IPS-18a (cell line): ENCODE data around the gene LRIT2.

ENCODE experiments used
- H3K27ac ChIP-seq: one replicate; pipeline ENCODE4 v1.5.1; 2013; ENCODE audit warnings: low read length
- H3K27me3 ChIP-seq: one replicate; pipeline ENCODE4 v1.6.1; 2013; ENCODE audit warnings: mild to moderate bottlenecking, low read length; ENCODE audit not compliant: control insufficient read depth, insufficient read depth
- H3K36me3 ChIP-seq: one replicate; pipeline ENCODE4 v1.6.1; 2013; ENCODE audit warnings: low read depth, low read length; ENCODE audit not compliant: control insufficient read depth
- H3K4me1 ChIP-seq: one replicate; pipeline ENCODE4 v1.6.1; 2013; ENCODE audit warnings: low read depth, low read length; ENCODE audit not compliant: control insufficient read depth
- H3K4me3 ChIP-seq: one replicate; pipeline ENCODE4 v1.5.1; 2013; ENCODE audit warnings: low read length
- H3K9ac ChIP-seq: one replicate; pipeline ENCODE4 v1.6.1; 2013; ENCODE audit warnings: mild to moderate bottlenecking, low read length, moderate library complexity
- H3K9me3 ChIP-seq: one replicate; pipeline ENCODE4 v1.6.1; 2013; ENCODE audit warnings: low read depth, low read length; ENCODE audit not compliant: control insufficient read depth

Gene LRIT2

GRCh38 chr10:84258034-84258695, 32.8 kb upstream of the LRIT2 start:
- Histone ChIP-seq H3K9ac (no peak overlapping the region), H3K4me1 (no peaks in the 10 kb centered on the region), H3K27me3 (peaks cover 11% of the 10 kb centered on the region), H3K4me3 (no peak overlapping the region), H3K27ac (no peak overlapping the region), H3K9me3 (no peaks in the 10 kb centered on the region), H3K36me3 (no peaks in the 10 kb centered on the region)

DNA sequence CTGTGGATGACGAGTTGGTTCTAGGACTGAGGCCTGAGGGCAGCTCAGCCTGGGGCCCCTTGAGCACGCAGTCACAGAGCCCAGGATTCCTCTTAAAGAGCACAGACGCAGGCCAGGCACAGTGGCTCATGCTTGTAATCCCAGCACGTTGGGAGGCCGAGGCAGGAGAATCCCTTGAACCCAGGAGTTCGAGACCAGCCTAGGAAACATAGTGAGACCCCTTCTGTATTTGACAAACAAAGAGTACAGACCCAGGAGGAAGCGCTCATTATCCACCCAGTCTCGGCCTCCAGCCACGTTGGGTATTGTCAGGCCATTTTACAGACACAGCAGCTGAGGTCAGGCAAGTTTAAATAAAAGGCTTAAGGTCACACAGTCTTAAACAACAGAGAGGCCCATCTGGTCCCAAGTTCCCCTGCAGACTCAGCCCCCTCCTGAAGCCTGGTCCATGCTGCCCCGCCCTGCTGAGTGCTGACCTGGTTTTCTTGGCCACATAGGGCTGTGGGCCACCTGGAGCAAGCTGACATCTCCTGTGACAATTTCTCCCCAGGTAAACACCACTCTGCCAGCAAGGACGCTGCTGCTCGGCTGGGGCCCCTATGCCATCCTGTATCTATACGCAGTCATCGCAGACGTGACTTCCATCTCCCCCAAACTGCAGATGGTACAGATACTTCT, 32.1 kb upstream of the LRIT2 start:
- Histone ChIP-seq H3K9me3 (no peaks in the 10 kb centered on the region), H3K27me3 (peaks cover 11% of the 10 kb centered on the region), H3K4me1 (no peaks in the 10 kb centered on the region), H3K4me3 (no peak overlapping the region), H3K27ac (no peak overlapping the region), H3K9ac (no peak overlapping the region), H3K36me3 (no peaks in the 10 kb centered on the region)

DNA sequence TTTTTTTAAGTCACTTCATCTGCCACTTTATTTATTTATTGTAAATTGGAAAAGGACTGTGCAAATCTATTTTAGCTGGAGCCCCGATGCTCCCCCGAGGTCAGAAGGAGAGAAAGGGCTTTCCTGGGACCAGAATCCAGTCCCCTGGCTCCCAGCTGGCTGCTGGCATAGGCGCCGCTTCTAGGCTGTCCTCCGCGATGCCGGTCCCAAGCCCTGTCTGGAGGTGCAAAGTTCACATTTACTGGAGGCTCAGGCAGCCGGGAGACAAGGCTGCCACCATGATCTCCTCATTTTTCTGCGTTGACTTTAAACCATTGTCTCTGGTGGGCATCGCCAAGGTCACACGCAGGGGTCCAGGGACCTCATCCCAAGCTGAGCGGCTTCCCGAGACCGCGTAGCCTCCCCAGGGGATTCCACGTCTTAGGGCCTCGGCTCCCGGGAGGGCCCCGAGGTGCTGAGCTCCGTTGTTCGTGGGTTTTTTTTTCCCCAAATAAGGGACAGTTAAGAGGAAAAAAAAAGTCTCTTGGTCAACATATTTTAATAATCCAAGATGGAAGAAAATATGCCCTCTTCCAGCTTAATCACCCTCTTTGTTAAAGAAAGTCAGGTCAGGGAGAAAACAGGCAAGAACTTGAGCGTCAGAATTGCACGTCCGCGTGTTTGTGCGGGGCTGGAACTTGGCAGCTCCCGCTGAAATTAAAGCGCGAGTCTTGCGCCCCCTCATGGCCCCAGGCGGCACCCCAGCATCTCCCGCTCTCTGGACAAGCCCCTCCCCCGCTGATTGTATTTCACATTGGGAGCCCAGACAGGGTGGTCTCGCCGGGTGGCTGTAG, 31.4 kb upstream of the LRIT2 start:
- Histone ChIP-seq H3K4me1 (no peaks in the 10 kb centered on the region), H3K9me3 (no peaks in the 10 kb centered on the region), H3K4me3 (no peak overlapping the region), H3K36me3 (no peaks in the 10 kb centered on the region), H3K27ac (no peak overlapping the region), H3K9ac (no peak overlapping the region), H3K27me3 (peaks cover 11% of the 10 kb centered on the region)

- Histone ChIP-seq H3K9ac (no peak overlapping the region), H3K36me3 (no peaks in the 10 kb centered on the region), H3K27ac (no peak overlapping the region), H3K4me1 (no peaks in the 10 kb centered on the region), H3K27me3 (peaks cover 11% of the 10 kb centered on the region), H3K4me3 (no peak overlapping the region), H3K9me3 (no peaks in the 10 kb centered on the region)
Measured at GRCh38 chr10:84254552-84255478, 29.5 kb upstream of the LRIT2 start.

DNA sequence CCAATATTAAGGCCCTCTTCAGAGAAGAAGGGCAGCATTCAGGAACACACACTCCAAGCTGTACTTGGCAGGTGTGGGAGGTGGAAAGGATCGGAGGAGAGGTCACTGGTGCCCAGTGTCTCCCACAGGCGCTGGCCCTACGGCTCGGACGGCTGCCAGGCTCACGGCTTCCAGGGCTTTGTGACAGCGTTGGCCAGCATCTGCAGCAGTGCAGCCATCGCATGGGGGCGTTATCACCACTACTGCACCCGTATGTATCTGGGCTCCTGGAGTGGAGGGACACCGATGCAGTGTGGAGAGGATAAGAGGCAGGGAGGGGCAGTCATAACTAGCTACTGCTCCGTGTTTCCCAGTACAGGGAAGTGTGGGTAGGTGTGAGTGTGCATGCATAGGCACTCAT, 23.4 kb upstream of the LRIT2 start:
- Histone ChIP-seq H3K9me3 (no peaks in the 10 kb centered on the region), H3K27ac (no peak overlapping the region), H3K27me3 (no peaks in the 10 kb centered on the region), H3K9ac (no peak overlapping the region), H3K4me1 (no peaks in the 10 kb centered on the region), H3K4me3 (no peak overlapping the region), H3K36me3 (no peaks in the 10 kb centered on the region)

DNA sequence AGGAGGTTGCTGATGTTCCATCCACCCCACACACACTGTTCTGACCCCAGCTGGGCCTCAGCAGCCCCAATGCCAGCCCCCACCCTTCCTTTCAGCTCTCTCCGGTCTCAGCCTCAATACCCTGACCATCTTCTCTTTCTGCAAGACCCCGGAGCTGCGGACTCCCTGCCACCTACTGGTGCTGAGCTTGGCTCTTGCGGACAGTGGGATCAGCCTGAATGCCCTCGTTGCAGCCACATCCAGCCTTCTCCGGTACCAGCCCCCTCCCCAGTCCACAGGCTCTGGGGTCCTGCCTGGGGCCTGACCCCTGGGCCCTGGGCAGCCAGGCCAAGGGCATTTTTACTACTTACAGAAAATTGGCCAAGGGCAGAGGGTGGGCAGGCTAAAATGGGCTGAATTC, 22.2 kb upstream of the LRIT2 start:
- Histone ChIP-seq H3K4me3 (no peak overlapping the region), H3K4me1 (no peaks in the 10 kb centered on the region), H3K27me3 (no peaks in the 10 kb centered on the region), H3K9ac (no peak overlapping the region), H3K9me3 (no peaks in the 10 kb centered on the region), H3K27ac (no peak overlapping the region), H3K36me3 (no peaks in the 10 kb centered on the region)

GRCh38 chr10:84244651-84245270, 19.4 kb upstream of the LRIT2 start, which contains the start of gene RGR:
Gene RGR, plus strand, starts transcription at chr10:84245053. Its CDS starts 38 bp downstream, at chr10:84245091.
- Histone ChIP-seq H3K4me1 (no peaks in the 10 kb centered on the region), H3K9ac (no peak within 1 kb of the TSS), H3K9me3 (no peaks in the 10 kb centered on the region), H3K27ac (no peak within 1 kb of the TSS), H3K36me3 (no peaks in the 10 kb centered on the region), H3K27me3 (no peaks in the 10 kb centered on the region), H3K4me3 (no peak within 1 kb of the TSS)

DNA sequence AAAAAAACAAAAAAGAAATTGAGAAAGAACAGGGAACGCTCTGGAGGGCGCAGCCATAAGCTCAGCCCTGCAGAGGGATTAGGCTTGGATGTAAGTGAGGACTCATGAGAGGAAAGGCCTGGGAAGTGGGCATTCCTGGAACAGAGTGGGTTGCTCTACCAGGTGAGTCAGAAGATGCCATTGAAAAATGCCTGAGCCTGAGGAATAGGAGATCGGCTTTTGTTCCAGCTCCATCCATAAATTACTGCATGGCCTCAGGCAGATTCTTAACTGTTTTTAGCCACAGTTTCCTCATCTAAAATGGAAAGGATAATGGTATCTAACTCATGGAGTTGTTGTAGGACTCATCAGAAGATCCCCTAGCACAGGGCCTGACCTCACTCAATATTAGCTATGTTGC, 18.4 kb upstream of the LRIT2 start:
- Histone ChIP-seq H3K27ac (no peak overlapping the region), H3K9me3 (no peaks in the 10 kb centered on the region), H3K27me3 (no peaks in the 10 kb centered on the region), H3K4me1 (no peaks in the 10 kb centered on the region), H3K36me3 (no peaks in the 10 kb centered on the region), H3K4me3 (no peak overlapping the region), H3K9ac (no peak overlapping the region)

DNA sequence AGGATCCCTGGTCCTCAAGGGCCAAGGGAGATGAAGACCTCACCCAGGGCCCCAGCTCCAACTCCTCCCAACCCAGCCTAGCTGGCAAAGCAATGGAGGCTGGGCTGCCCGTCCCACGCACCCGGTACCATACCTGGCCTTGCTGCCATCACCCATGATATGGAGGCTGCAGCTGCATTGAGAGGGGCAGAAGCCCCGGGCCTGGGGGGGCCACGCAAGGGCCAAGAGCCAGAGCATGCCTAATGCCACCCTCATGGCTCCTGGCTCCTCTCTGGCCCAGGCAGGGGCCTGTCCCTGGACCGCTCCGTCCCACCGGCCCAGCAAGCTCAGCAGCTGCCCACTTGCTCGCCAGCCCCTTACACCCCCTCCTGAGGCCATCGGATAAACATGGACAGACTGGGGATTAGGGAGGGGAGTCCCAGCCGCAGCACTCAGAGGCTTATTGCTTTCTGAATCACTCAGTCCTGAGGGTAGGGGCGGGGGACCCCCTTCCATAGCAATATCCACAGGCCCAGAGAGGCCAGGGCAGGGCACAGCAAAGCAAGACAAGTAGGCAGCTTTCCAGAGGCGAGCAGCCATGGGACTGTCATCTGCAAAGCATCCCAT, 15.9 kb upstream of the LRIT2 start, which contains the start of gene LRIT1:
TSS of gene LRIT1 (minus strand) at position 362 of the 606 bp plus-strand sequence. CDS start at position 255, 107 bp downstream.
- no peak within 1 kb of the TSS for H3K27ac ChIP-seq
- H3K36me3 ChIP-seq = no peaks in the 10 kb centered on the region
- H3K9me3 ChIP-seq = no peaks in the 10 kb centered on the region
- no peak within 1 kb of the TSS for H3K9ac ChIP-seq
- H3K4me1 ChIP-seq = peaks cover 3% of the 10 kb centered on the region
- H3K4me3 ChIP-seq = no peak within 1 kb of the TSS
- H3K27me3 ChIP-seq = peaks cover 16% of the 10 kb centered on the region

- Histone ChIP-seq H3K9ac (no peak overlapping the region), H3K27ac (no peak overlapping the region), H3K4me3 (no peak overlapping the region), H3K4me1 (peaks cover 3% of the 10 kb centered on the region), H3K27me3 (peaks cover 16% of the 10 kb centered on the region), H3K9me3 (no peaks in the 10 kb centered on the region), H3K36me3 (no peaks in the 10 kb centered on the region)
Measured at GRCh38 chr10:84238909-84239308, 13.6 kb upstream of the LRIT2 start.
